ENCODE measurements around the gene GCLM.
A peak's percentile ranks its signal among the peaks of the same experiment; 100 is the strongest.
"Not testable (repeated sequence)": the region's sequence is repeated elsewhere in the genome, so short reads cannot be mapped to it uniquely, and the experiment has no call there.

GCLM gene

DNA sequence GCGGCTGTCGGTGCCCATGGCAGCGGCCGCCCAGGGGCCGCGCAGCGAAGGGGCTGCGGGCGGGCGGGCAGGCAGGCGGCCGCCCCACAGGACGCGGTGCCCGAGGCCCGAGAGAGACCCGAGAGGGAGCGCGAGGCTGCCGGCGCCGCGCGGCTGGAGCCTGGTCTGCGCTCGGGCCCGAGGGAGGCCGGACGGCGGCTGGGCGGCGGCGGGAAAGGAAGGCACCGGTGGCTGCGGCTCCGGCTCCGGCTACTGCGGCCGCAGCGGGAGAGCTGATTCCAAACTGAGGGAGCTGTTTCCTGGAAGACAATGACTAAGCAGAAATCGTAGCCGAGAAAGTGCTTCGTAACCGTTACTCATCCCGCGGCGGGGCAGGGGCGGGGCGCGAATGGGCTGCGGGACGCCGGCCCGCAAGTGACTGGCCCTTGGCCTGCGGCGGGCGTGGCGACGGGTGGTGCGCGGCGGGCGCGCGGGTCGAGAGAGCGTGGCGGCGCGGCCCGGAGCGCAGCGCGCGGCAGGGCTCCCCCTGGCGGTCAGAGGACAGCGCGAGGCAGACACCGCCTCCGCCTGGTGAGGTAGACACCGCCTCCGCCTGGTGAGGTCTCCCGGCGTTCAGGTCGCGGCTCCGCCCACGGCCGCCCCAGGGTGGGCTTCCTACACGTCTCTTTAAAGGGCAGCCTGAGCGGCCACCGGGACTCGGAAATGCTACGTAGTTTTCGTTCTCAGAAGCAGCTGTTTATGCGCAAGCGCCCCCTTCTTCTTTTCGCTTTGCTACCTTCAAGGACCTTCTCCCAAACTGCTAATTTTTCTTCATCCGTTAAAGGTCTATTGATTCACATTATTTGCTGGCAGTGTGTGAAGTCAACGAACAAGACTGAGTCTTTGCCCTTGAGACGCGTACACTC is at the start of gene GCLM:
TSS of gene GCLM (minus strand) at position 285 of the 905 bp plus-strand sequence. CDS start at position 18, 267 bp downstream.
- DNase-seq (ENCODE audit: low read depth in 2 of 2) = peak; percentile 85 to 86

DNA sequence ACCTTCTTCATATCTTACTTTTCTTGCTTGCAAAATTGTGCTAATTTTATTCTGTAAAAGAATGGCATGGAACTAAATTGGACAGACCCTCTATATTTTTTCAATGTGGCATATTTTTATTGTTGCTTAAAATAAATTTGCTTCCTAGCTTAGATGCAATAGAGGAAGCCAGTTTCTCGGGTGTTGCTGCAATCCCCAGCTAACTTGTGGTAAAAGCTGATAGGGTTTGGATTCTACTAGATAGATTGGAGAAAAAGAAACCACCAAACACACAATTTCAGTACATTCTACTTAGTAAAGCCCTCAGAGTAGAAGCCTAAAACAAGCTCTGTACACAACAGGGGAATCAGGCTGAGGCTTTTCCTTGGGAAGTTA is 49.5 kb upstream of the GCLM start:
- DNase-seq (ENCODE audit: low read depth in 2 of 2) = no peak

GRCh38 chr1:93958032-93958725 is 48.9 kb upstream of the GCLM start:
- no peak for DNase-seq (ENCODE audit: low read depth in 2 of 2)

GRCh38 chr1:93955765-93956164 is 46.5 kb upstream of the GCLM start:
- no peak for DNase-seq (ENCODE audit: low read depth in 2 of 2)

DNA sequence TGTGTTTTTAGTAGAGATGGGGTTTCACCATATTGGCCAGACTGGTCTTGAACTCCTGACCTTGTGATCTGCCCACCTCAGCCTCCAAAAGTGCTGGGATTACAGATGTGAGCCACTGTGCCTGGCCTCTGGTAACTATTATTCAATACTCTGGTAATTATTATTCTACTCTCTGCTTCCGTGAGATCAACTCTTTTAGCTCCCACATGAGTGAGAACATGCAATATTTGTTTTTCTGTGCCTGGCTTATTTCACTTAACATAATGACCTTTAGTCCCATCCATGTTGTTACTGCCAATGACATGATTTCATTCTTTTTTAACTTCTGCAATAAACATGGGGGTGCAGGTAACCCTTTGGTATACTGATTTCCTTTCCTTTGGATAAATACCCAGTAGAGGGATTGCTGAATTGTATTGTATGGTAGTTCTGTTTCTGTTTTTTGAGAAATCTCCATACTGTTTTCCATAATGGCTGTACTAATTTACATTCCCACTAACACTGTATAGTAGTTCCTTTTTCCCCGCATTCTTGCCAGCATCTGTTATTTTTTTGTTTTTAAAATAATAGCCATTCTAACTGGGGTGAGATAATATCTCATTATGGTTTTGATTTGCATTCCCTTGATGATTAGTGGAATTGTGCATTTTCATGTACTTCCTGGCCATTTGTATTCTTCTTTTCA is 37.9 kb upstream of the GCLM start:
- not testable (repeated sequence) for DNase-seq (ENCODE audit: low read depth in 2 of 2)

- DNase-seq (ENCODE audit: low read depth in 2 of 2) = no peak
Observed at GRCh38 chr1:93938461-93939145, 29.4 kb upstream of the GCLM start.

DNA sequence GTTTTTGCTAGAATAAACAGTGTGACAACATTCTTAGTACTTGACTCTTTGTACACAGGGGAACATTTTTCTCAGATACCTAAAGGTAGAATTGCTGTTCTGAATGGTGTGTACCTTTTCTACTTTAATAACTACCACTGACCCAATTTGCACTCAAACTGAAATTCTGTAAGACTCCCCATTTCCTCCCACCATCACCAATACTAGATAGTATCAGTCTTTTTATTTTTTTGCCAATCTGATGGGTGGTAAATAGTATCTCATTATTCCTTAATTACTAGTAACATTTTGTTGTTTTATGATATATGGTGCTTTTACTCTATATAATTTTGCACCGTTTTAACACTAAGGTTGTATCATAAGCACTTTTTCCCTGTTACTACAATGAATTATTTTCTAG is 28.8 kb upstream of the GCLM start:
- no peak for DNase-seq (ENCODE audit: low read depth in 2 of 2)

DNA sequence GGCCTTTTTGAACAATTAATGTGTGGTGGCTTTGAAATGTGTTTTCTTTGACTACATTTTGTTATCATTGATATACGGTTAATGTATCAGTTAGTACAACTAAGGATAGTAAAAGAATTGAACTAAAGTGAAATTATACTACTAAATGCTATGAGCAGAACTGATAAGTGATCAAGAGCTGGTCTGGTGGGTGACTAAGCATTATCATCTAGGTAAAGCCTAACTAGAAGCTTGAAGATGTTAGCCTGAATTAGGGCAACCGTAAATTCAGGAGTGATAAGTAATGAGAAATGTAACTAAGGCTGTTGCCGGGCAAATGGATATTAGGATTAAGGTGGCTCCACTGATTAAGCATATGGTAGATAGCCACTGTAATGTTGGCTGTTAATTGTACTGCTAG is 16.0 kb upstream of the GCLM start:
- no peak for DNase-seq (ENCODE audit: low read depth in 2 of 2)

DNA sequence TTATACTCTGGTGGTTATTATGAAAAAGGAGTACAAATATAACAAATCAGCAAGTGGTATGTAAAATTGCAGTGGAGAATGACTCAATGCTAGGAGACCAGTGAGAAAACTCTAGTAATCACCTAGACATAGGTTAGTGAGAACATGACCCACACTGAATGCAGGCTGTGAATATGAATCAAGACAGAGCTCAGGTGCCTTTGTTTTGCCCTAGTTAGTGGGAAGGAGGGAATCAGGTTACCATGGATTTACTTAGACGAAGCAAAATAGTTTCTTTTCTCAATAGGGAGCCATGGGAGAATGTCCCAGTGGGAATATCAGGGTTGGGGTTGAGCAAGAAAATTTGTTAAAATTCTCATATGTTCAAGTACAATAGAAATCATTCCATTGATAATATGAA is 10.6 kb upstream of the GCLM start:
- DNase-seq (ENCODE audit: low read depth in 2 of 2) = no peak

DNA sequence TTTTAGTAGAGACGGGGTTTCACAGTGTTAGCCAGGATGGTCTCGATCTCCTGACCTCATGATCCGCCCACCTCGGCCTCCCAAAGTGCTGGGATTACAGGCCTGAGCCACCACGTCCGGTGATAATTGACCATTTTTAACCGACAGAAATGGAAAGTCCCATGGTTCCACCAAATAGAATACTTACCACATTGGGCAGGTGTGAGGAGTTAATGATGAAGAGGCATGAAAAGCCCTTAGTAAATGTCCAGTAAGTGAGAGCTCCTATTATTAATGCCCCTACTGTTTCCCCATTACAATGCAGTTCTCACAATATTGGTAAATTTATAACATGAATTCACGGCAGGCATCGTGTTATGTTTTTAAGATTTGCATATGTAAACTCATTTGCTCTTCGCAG is 8.1 kb upstream of the GCLM start:
- no peak for DNase-seq (ENCODE audit: low read depth in 2 of 2)

DNA sequence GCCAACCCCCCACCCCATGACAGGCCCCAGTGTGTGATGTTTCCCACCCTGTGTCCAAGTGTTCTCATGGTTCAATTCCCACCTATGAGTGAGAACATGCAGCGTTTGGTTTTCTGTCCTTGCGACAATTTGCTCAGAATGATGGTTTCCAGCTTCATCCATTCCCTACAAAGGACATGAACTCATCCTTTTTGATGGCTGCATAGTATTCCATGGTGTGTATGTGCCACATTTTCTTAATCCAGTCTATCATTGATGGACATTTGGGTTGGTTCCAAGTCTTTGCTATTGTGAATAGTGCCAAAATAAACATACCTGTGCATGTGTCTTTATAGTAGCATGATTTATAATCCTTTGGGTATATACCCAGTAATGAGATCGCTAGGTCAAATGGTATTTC is 1.6 kb upstream of the GCLM start:
- DNase-seq (ENCODE audit: low read depth in 2 of 2) = not testable (repeated sequence)

DNA sequence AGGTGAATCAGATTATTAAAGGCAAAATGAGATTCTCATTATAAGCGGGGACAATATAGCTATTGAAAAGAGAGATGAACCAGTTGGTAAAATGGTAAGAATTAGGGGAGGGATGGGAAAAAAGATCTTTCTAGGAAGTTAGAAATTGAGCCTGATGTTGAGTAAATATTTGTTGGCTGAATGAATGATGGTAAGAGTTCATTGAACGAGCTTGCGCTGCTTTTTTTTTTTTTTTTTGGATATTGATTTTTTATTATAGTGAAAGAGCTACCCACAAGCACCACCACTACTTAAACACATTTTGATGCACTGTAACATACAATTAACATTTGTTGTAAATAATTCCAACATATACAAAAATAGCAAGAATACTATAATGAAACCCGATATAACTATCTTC is 1.1 kb upstream of the GCLM start:
- no peak for DNase-seq (ENCODE audit: low read depth in 2 of 2)

DNA sequence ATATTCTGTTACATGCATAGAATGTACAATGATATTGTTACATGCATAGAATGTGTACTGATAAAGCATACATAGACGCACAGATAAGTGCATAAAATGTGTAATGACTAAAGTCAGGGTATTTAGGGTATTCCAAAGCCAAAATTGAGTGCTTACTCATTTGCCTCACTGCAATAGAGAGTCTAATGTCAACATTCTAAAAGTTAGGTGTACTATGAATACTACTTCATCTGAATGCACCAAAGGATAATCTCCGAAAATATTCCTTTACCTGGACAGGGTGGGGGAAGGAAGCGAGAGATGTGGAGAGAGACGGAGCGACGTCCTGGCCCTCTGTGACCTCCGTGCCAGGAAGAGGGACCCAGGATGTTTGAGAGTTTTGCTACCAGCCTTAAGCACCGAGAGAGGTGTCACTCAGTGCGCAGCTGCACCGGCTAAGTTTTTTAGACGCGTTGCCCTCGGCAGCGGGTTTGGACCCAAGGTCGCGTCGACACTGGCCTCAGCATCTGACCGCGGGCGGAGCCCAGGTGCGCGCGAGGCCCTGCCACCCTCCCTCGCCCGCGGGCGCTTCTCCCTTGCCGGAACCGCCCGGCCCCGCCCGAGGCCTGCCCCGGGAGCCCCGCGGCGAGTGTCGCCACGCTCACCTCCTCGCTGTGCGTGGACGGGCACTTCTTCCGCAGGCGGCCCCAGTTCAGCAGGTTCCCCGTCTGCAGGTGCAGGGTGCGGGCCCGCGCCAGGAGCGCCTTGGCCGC is 660 bp downstream of the GCLM start:
- DNase-seq (ENCODE audit: low read depth in 2 of 2) = peak; percentile 4 to 23

DNA sequence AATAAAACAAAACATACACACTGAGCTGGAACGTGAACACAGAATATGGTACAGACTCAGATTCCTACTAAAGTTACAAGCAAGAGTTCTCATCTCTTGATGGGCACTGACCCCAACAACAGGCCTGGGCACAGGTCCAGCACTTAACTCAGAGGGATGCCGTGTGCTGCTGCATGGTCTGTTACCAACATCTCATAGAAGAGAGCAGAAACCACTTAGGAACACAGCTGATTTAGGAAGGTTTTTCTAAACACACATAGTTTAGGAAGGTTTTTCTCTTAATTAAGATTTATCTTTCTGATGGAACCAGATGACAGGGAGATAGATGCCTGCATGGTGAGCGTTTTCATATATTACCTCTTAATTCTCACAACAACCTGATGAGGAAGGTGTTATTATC is 1.5 kb downstream of the GCLM start:
- DNase-seq (ENCODE audit: low read depth in 2 of 2) = no peak

DNA sequence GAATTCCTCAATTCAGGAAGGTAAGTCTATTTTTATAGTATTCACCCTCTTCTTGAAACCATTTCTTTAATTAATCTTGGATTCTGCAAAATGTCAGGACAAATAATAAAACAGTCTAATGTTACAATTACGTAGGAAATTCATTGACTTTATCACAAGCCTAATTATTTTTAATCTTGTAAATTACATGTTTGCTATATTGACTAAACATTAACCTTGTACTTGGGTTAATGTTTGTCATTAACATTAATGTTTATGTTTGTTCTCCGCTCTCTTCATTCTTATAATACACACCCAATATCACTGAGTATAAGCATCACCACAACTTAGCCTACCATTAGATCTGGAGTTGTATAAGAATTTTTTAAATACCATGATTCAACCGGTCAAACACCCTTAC is 2.8 kb downstream of the GCLM start:
- DNase-seq (ENCODE audit: low read depth in 2 of 2) = no peak

- no peak for DNase-seq (ENCODE audit: low read depth in 2 of 2)
Observed at GRCh38 chr1:93905734-93906133, 3.5 kb downstream of the GCLM start.

- DNase-seq (ENCODE audit: low read depth in 2 of 2) = no peak
Observed at GRCh38 chr1:93905051-93905450, 4.2 kb downstream of the GCLM start.

- no peak for DNase-seq (ENCODE audit: low read depth in 2 of 2)
Observed at GRCh38 chr1:93904228-93904627, 5.0 kb downstream of the GCLM start.

- no peak for DNase-seq (ENCODE audit: low read depth in 2 of 2)
Observed at GRCh38 chr1:93900723-93901504, 8.3 kb downstream of the GCLM start.

DNA sequence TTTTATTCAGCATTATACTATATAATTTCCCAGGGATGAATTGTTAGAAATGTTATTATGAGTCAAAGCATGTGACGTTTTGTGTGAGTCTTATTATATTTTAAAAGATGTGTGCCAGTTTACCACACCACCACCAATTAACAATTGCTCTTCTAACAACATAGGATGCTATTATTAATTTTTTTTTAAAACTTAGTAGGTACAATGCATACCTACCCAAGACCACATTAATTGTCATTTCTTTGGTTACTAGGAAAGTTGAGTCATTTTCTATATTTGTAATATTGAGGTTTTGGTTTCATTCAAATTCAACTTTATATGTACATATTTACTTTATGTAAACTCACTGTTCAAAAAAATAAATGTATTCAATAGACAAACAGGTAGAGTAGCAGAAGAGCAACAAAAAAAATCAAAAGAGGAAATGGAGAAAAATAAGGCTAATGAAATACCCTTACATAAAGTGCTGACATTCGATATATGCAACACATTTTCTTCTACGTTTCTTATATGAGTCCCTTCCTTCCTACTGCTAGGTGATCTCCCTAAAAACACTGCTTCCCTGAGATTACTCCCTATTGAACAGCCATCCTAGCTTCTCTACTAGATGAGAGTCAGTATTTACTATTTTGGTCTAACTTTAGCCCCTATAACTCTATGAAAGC is 9.6 kb downstream of the GCLM start:
- no peak for DNase-seq (ENCODE audit: low read depth in 2 of 2)

All from stimulated activated CD8-positive, alpha-beta memory T cell treated with anti-CD3 and anti-CD28 coated beads, Interleukin-2, amount 100 ng/mL, for 1 hour (primary cell).